PC-9 (cell line): ENCODE measurements around the gene FBXO28.

ENCODE experiments used
- EZH2 ChIP-seq: fragments of 200-600 bp; sonication (generic); IDR thresholded peaks from 2 replicates; pipeline ENCODE4 v1.8.0; 2017; ENCODE audit warnings: antibody characterized with exemption, low read depth
- TF ChIP-seq, protein P1 (sequence below): fragments of 200-600 bp; sonication (generic); conservative IDR thresholded peaks from 2 replicates; pipeline ENCODE4 v1.6.1; 2017; ENCODE audit warnings: mixed run types, antibody characterized with exemption, mild to moderate bottlenecking, moderate library complexity

DNA sequence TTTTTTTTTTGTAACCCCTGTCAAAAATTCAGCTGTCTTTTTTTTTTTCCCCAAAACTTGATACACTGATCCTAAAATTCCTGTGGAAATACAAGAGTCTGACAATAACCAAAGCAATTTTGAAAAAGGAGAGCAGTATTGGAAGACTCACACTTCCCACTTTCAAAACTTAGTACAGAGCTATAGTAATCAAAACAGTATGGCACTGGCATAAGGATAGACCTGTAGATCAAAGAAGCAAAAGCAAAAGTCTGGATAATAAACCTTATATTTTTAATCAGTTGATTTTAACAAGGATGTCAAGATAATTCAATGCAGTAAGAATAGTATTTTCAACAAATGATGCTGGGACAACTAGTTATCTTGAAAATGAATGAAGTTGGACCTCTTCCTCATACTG lies 17.3 kb downstream of the FBXO28 start:
- TF ChIP-seq, protein P1, sequence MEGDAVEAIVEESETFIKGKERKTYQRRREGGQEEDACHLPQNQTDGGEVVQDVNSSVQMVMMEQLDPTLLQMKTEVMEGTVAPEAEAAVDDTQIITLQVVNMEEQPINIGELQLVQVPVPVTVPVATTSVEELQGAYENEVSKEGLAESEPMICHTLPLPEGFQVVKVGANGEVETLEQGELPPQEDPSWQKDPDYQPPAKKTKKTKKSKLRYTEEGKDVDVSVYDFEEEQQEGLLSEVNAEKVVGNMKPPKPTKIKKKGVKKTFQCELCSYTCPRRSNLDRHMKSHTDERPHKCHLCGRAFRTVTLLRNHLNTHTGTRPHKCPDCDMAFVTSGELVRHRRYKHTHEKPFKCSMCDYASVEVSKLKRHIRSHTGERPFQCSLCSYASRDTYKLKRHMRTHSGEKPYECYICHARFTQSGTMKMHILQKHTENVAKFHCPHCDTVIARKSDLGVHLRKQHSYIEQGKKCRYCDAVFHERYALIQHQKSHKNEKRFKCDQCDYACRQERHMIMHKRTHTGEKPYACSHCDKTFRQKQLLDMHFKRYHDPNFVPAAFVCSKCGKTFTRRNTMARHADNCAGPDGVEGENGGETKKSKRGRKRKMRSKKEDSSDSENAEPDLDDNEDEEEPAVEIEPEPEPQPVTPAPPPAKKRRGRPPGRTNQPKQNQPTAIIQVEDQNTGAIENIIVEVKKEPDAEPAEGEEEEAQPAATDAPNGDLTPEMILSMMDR: no peak
- TF ChIP-seq EZH2: no peak
